HepG2 (cell line): Measurements from ENCODE around the gene SYT17. TPM values are rescaled to one million over a fixed set of nuclear protein-coding genes. Genes with fewer than 3 reads are reported as not detected.
A peak's percentile ranks its signal among the peaks of the same experiment; 100 is the strongest.

Source experiments
- BCL6 ChIP-seq: IDR thresholded peaks from 2 replicates; pipeline ENCODE4 v1.6.1; 2016; ENCODE audit warnings: missing genetic modification reagents, missing compliant biosample characterization
- GATA4 ChIP-seq: sonication (generic); IDR thresholded peaks from 2 replicates; pipeline ENCODE4 v1.6.1; 2016; ENCODE audit warnings: antibody characterized with exemption, low read depth, borderline replicate concordance
- HMGA1 ChIP-seq: sonication (generic); formaldehyde crosslinking; conservative IDR thresholded peaks from 2 replicates; pipeline ENCODE4 v1.4.0; 2020; ENCODE audit warnings: missing genetic modification reagents
- HNF1B ChIP-seq: sonication (generic); formaldehyde crosslinking; IDR thresholded peaks from 2 replicates; pipeline ENCODE4 v1.5.1; 2020; ENCODE audit warnings: mild to moderate bottlenecking, moderate library complexity, missing genetic modification reagents
- HNRNPH1 ChIP-seq: fragments of 200-400 bp; formaldehyde crosslinking; optimal IDR thresholded peaks from 2 replicates; pipeline ENCODE3; 2017; ENCODE audit warnings: mild to moderate bottlenecking, low read depth, low read length
- IKZF1 ChIP-seq: fragments of 450-650 bp; IDR thresholded peaks from 2 replicates; pipeline ENCODE4 v1.7.1; 2016
- IRX3 ChIP-seq: sonication (generic); formaldehyde crosslinking; IDR thresholded peaks from 2 replicates; pipeline ENCODE4 v1.8.1; 2023; ENCODE audit warnings: mild to moderate bottlenecking, low read depth, missing genetic modification reagents, borderline replicate concordance
- JARID2 ChIP-seq: sonication (generic); formaldehyde crosslinking; IDR thresholded peaks from 2 replicates; pipeline ENCODE4 v1.8.1; 2023; ENCODE audit warnings: missing genetic modification reagents, inconsistent platforms; ENCODE audit not compliant: insufficient replicate concordance
- MYNN ChIP-seq: sonication (generic); formaldehyde crosslinking; IDR thresholded peaks from 2 replicates; pipeline ENCODE4 v1.4.0; 2020; ENCODE audit warnings: mild to moderate bottlenecking, low read depth, missing genetic modification reagents
- RBM22 ChIP-seq: fragments of 200-400 bp; formaldehyde crosslinking; optimal IDR thresholded peaks from 2 replicates; pipeline ENCODE3; 2017; ENCODE audit warnings: mild to moderate bottlenecking, low read length, moderate library complexity
- RFX1 ChIP-seq: fragments of 450-650 bp; IDR thresholded peaks from 2 replicates; pipeline ENCODE4 v1.6.1; 2017
- UBTF ChIP-seq: sonication (generic); formaldehyde crosslinking; IDR thresholded peaks from 2 replicates; pipeline ENCODE4 v1.4.0; 2020; ENCODE audit warnings: mild to moderate bottlenecking, missing genetic modification reagents
- ZNF501 ChIP-seq: sonication (generic); formaldehyde crosslinking; IDR thresholded peaks from 2 replicates; pipeline ENCODE4 v1.5.1; 2020; ENCODE audit warnings: mild to moderate bottlenecking, moderate library complexity, missing genetic modification reagents
- ZNF704 ChIP-seq: sonication (generic); formaldehyde crosslinking; IDR thresholded peaks from 2 replicates; pipeline ENCODE4 v1.8.1; 2023; ENCODE audit warnings: mild to moderate bottlenecking, inconsistent platforms, moderate library complexity, missing genetic modification reagents, borderline replicate concordance
- ZNF800 ChIP-seq: sonication (generic); formaldehyde crosslinking; IDR thresholded peaks from 2 replicates; pipeline ENCODE4 v1.4.0; 2020; ENCODE audit warnings: missing genetic modification reagents
- ZSCAN31 ChIP-seq: sonication (generic); formaldehyde crosslinking; IDR thresholded peaks from 2 replicates; pipeline ENCODE4 v1.5.0; 2020; ENCODE audit warnings: low read depth, mild to moderate bottlenecking, missing genetic modification reagents
- ZZZ3 ChIP-seq: sonication (generic); formaldehyde crosslinking; IDR thresholded peaks from 2 replicates; pipeline ENCODE4 v1.4.0; 2020; ENCODE audit warnings: missing genetic modification reagents, mild to moderate bottlenecking, borderline replicate concordance
- polyA plus RNA-seq, 8 experiments: library from polyadenylated mRNA; depleted of rRNA in 3 of 8; stranded (reverse) in 7 of 8; unstranded in 1 of 8; fragments of >200 nt; fragmentation: Illumina TruSeq in 4 of 8; extraction: Trizol in 4 of 8; gene quantifications; 2 replicates each; pipeline versions ENCODE4 v1.2.1 to v1.2.3, GENCODE V29; 2011 to 2016; ENCODE audit warnings: low read depth in 4 of 8, missing spikeins in 1 of 8, mixed read lengths in 1 of 8; ENCODE audit not compliant: insufficient read depth in 1 of 8
- total RNA-seq, 5 experiments: library from RNA; depleted of rRNA; stranded (reverse); fragments of >200 nt; fragmentation: Illumina TruSeq; extraction: Trizol; gene quantifications; 2 replicates each; pipeline ENCODE4 v1.2.3, GENCODE V29; 2016; ENCODE audit warnings: low read depth in 1 of 5
- TF ChIP-seq, protein P1 (sequence below): sonication (generic); formaldehyde crosslinking; IDR thresholded peaks from 2 replicates; pipeline ENCODE4 v1.4.0; 2020; ENCODE audit warnings: low read depth, mild to moderate bottlenecking, missing genetic modification reagents
- TF ChIP-seq, protein P2 (sequence below): IDR thresholded peaks from 2 replicates; pipeline ENCODE4 v1.6.1; 2016; ENCODE audit warnings: mild to moderate bottlenecking
- TF ChIP-seq, protein P3 (sequence below): sonication (generic); formaldehyde crosslinking; IDR thresholded peaks from 2 replicates; pipeline ENCODE4 v1.8.0; 2022; ENCODE audit warnings: missing genetic modification reagents, low read depth, mild to moderate bottlenecking, borderline replicate concordance

SYT17 gene
- total and polyA plus RNA-seq, 2 of the 13 experiments (the other 11 are each of a cell fraction or from before 2014, with no cell fraction given): 0.44 TPM; not detected in 1

GRCh38 chr16:19123535-19124178 lies 44.4 kb upstream of the SYT17 start (continued):
- TF ChIP-seq, protein P1, sequence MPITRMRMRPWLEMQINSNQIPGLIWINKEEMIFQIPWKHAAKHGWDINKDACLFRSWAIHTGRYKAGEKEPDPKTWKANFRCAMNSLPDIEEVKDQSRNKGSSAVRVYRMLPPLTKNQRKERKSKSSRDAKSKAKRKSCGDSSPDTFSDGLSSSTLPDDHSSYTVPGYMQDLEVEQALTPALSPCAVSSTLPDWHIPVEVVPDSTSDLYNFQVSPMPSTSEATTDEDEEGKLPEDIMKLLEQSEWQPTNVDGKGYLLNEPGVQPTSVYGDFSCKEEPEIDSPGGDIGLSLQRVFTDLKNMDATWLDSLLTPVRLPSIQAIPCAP (CRISPR knock-in tag): no peak
- no peak for TF ChIP-seq RFX1
- no peak for TF ChIP-seq UBTF (CRISPR knock-in tag)
- TF ChIP-seq ZNF704: no peak
- TF ChIP-seq ZSCAN31: peak; percentile 51; the same call in 1 of the 2 replicates
- TF ChIP-seq IKZF1: no peak
- no peak for TF ChIP-seq RBM22
- no peak for TF ChIP-seq ZNF800
- no peak for TF ChIP-seq JARID2 (CRISPR knock-in tag)
- TF ChIP-seq MYNN (CRISPR knock-in tag): no peak
- no peak for TF ChIP-seq IRX3 (CRISPR knock-in tag)
- TF ChIP-seq GATA4: no peak
- peak; percentile 68 for TF ChIP-seq ZNF501
- TF ChIP-seq HNF1B (CRISPR knock-in tag): peak; percentile 8; the same call in 1 of the 2 replicates
- no peak for TF ChIP-seq ZZZ3
- TF ChIP-seq, protein P2, sequence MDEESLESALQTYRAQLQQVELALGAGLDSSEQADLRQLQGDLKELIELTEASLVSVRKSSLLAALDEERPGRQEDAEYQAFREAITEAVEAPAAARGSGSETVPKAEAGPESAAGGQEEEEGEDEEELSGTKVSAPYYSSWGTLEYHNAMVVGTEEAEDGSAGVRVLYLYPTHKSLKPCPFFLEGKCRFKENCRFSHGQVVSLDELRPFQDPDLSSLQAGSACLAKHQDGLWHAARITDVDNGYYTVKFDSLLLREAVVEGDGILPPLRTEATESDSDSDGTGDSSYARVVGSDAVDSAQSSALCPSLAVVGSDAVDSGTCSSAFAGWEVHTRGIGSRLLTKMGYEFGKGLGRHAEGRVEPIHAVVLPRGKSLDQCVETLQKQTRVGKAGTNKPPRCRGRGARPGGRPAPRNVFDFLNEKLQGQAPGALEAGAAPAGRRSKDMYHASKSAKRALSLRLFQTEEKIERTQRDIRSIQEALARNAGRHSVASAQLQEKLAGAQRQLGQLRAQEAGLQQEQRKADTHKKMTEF (CRISPR knock-in tag): 0 out of 2 replicates have a peak, but pooled peaks have one; percentile 42
- TF ChIP-seq HMGA1: no peak
- no peak for TF ChIP-seq BCL6 (CRISPR knock-in tag)
- TF ChIP-seq, protein P3, sequence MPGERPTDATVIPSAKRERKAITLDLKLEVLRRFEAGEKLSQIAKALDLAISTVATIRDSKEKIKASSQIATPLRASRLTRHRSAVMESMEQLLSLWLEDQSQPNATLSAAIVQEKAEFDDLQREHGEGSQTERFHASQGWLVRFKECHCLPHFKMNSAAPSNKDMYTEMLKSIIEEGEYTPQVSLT (CRISPR knock-in tag): no peak
- no peak for TF ChIP-seq HNRNPH1
